ENCODE data around the gene AKAP6.
"Not testable (repeated sequence)": the region's sequence is repeated elsewhere in the genome, so short reads cannot be mapped to it uniquely, and the experiment has no call there.

AKAP6 gene

DNA sequence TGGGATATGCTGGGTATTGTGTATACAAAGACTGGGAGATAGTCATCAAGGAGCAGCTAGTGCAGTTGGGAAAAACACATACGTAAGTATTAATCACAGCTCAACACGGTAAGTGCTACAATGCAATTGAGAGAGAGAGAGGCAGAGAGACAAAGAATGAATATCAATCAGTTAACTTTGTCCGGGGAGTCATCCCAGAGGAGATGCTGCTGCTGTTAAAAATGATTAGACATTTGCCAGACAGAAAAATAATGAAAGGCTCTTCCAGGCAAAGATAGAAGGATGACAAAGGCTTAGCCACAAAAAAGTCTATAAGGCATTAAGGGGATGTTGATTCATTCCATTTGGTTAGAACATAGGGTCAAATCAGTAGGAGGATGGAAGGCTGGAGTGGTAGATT, 45.1 kb downstream of the AKAP6 start:
- DNase-seq, result no peak

DNA sequence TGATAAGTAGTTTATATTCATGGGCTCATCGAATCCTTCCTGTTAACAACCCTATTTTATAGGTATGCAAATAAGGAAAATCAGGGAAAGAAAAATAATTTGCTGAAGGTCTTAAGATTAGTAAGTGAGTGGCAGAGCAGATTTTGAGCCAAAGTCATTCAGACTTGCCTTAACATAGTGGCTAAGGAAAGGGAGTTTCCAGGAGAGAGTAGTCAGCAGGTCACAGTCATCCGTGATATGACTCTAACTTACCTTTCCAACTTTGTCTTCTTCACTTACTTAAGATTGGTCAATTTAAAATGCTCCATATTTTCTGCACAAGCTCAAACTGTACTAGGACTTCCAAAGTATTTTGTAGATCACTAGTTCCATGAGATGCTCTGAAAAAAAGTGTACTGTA, 46.6 kb downstream of the AKAP6 start:
- no peak for DNase-seq

DNA sequence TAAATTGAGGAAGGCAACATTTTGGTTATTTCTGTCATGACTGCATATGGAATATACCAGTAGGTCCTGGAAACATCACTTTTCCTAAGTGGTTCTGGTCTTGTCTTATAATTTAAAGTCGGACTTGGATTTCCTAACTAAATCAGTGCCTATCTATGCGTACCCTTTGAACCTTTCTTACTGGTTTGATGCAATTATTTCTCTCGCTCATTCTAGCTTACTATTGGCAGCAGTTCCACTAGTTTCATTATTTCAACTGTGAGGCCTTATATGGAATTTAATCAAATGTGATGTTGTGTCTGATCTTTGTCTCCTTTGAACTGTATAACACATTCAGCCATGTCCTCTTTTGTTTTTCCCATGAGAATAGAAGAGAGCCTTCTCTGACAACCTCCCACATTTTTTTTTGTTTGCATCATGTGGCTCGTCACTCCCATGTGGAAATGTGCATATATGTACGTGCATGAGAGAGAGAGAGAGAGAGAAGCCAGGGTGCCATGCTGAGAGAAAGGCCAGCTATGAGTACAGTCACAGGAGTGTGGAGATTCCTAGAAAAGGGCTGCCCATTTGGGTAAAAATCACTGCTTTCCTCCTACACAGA, 48.0 kb downstream of the AKAP6 start:
- DNase-seq, result no peak

DNA sequence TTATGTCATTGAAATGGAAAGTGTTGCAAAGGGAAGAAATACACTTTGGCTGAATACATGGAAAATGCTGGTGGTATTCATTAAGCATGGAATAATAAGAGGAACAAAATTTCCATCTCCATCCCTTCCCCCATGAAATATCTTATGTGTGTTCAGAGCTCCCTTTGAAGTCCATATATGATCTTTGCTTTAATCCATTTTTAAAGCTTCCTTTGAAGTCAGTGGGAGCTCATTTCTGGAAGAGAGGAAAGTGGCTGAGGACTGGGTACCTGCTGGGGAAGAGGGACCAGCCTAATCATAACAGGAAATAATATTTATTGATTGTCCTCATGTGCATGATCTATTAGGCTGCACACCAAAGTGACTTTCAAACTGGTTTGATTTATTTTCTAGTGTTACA, 49.2 kb downstream of the AKAP6 start:
- no peak for DNase-seq

DNA sequence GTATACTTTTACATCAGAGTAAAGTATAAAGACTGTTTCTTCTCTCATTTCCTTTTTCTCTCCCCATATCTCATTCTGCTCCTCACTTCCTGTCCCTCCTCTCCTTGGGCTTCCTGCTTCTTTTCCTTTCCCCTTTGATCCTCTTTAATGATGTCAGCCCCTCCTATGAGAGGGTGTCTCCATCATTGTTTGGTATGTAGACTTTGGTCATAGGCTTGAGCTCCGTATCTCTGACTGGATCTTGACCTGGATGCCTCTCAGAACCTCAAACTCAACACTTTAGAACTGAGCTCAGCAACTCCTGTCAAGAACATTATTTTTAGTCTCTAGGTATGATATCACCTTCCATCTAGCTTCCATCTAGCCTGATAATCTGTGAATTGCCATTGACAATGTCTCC, 50.3 kb downstream of the AKAP6 start:
- DNase-seq, result no peak

DNA sequence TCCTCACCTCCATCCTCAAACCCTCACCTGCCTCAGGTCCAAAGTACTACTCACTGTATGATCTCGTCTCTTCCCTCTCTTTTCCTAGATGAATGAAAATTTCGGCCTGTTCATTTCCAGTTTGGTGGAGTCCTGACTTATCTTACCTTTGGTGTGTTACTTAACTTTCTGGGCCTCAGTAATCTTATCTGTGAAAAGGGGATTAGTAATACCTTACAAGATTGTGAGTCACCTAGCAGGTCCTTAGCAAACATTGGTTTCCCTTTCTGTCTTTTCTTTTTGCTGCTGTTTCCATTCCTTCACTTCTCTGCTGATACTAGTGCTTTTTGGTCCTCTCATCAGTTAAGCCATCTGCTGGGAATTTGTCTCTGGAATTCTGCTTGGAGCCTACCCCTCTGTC, 52.8 kb downstream of the AKAP6 start:
- no peak for DNase-seq

DNA sequence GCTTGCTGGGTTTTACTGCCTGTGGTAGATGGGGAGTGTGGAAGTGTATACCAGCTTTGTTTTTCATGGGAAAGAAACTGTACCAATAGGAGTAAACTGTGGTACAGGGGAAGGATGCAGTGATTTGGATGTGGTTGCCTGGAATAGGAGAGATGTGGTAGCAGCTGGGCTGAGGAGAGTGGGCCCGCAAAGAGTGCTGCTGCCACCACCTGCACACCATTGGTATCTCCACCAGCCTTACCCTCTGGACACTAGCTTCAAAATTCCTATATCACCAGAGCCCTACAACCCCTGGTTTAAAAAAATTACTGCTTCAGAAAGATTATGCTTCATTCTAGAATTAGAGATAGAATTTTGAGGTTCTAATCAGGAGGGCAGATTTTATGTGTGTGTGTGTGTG, 53.6 kb downstream of the AKAP6 start:
- DNase-seq, result no peak

DNA sequence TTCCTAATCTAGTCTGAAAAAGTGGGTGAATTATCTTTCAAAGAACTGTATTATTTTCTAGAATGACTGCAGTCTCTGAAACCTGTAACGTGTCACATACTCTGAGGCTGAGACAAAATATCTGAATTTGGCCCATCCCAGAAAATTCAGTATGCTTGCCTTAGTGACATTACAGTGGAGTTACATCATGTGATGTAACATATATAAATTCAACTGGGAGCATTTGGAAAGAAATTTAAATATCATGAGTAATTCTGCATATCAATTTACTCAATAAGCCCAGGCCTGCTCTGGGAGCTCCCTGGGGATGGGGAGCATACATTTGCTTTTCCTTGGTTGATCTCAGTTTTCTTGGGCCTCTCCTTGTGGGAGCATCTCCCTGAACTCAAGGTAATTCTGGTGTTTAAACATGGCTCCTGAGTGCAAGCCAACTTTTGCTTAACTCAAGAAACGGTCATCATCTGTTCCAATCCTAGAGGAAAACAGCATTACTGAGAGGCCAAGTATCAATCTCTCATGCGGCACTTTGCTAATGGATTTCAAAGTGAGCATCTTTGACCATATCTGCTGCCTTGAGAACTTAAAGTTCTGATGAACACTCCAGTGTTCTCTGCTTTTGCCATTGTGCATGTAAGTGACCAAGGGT, 54.4 kb downstream of the AKAP6 start:
- no peak for DNase-seq

DNA sequence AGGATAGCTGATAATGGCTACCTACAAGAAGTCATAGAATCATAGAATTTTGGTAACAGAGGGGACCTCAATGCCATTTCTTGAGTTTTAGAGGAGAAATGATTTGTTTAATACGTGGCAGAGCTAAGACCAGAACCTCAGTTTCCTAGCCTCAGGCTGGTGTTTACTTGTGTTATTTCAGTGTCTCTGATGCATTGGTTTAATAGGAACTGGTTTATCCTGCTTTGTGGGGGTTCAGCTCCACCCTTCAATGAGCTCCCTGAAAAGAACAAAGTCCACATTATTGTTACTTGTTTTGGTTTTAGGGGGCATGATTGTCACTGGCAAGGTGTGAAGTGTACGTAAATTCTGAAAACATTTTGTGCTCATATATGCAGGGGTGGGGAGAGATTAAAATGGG, 55.4 kb downstream of the AKAP6 start:
- no peak for DNase-seq

DNA sequence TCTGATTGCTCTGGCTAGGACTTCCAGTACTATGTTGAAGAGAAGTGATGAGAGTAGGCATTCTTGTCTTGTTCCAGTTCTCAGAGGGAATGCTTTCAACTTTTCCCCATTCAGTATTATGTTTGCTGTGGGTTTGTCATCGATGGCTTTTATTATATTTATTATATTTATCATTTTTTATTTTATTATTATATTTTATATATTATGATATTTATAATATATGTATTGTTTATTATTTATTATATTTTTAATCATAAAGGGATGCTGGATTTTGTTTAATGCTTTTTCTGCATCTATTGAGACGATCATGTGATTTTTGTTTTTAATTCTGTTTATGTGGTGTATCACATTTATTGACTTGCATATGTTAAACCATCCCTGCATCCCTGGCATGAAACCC, 58.2 kb downstream of the AKAP6 start:
- not testable (repeated sequence) for DNase-seq

DNA sequence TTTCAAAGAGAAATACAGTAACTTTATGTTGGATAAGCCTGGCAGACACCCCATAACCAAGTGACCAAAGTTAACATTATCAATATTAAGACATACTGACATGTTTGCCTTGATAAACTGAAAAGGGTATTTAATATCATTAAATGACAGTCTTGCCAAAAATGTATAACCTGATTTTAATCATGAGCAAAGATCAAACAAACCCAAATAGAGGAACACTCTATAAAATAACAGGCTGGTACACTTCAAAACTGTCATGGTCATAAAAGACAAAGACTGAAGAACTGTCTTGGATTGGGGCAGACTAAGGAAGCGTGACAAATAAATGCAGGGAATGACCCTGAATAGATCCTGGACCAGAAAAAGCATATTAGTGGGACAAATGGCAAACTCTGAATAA, 64.0 kb downstream of the AKAP6 start:
- DNase-seq, result no peak

DNA sequence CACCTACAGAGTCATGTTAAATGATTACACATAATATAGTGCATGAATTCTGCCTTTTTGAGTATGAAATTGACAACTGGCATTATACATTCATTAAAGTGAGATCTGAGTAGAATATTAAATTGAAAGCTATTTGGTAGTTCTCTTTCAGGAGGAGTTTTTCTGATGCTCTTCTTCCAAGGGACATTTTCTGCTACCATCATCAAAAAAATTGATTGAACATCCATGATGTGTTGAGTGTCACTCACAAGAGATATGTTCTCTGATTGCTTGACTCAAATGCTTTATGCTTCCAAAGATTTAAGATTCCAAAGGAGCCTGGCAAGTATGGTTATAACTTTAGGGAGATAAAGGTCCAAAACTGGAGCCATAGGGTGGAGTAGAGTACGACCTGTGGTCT, 64.9 kb downstream of the AKAP6 start:
- DNase-seq, result no peak

DNA sequence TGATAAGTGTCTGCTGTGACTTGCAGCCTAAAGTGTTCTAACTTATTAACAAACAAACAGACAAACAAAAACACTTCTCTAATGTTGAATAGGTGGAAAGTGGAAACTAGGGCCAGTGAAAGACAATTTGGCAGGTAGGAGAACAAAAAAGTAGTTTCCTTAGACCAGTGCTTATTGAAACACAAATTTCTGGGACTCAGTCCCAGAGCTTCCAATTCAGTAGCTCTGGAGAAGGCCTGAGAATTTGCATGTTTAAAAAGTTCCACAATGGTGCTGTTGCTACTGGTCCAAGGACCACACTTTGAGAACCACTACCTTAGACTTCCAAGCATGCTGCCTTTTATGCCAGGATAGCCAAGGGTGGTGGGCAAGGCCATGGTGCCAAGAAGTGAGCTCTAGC, 67.8 kb downstream of the AKAP6 start:
- DNase-seq, result no peak

DNA sequence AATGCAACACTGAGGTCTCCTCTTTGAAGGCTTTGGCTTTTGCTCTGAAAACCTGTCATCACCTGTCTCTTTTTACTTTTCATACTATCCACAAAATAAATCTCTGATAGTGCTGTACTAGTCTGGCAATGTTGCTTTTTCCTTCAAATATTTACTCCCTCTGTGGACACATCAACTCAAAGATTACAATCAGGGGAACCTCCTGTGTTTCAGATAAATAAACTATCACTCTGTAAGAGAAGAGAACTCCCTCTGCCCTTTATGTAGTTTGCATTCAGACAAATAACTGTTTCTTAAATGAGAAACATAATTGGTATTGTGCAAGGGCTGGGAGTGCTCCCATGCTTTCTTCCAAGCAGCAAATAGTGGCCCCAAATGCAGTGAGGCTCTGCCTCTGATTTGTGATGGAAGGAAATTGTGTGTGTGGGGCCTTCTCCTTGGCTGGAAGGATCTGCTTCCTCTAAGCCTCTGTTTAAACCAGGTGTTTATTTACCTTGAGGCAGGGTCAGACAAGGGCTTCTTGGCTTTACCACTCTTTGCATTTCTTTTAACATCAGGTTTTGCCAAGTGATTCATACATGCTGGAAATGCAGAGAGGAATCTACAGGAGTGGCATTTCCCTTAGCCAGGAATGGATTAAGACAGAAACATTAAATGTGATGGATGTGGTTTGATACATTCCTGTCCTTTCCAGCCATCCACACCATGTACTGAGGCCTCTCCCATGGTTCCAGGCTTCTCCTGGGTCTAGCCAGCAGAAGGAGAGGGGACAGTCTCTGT, 69.0 kb downstream of the AKAP6 start:
- no peak for DNase-seq

DNA sequence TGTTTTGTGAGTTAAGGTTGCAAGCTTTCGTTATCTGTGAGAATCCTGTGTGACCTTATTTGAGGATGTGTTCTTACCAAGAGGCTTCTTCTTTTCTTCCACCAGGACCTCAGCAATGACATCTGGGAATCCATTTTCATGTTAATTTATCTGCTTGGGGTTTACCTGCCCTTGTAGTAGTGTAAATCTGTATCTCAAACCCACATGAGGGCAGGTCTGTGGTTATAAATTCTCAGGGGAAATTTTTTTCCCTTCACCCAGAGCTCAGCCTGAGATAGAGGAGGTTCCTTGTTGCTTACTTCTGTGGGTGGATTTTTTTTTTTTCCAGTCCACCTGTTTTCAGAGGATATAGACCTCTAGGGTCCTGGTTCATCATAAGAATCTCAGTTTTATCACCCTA, 70.8 kb downstream of the AKAP6 start:
- no peak for DNase-seq

DNA sequence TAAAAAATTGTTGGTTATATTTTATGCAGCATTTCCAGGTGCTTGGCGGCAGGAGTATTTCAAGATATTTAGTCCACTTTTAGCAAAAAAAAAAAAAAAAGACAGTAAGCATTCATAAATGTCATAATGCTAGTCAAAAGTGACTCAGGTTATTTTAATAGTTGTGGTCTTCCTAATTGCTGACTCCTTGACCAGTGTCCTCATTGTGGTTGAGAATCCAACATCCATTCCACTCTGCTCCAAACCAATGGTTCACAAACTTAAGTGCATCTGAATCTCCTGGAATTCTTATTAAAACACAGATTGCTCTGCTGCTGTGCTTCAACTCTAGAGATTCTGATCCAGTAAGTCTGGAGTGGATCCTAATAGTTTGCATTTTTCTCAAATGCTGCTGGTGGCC, 71.4 kb downstream of the AKAP6 start:
- no peak for DNase-seq

DNA sequence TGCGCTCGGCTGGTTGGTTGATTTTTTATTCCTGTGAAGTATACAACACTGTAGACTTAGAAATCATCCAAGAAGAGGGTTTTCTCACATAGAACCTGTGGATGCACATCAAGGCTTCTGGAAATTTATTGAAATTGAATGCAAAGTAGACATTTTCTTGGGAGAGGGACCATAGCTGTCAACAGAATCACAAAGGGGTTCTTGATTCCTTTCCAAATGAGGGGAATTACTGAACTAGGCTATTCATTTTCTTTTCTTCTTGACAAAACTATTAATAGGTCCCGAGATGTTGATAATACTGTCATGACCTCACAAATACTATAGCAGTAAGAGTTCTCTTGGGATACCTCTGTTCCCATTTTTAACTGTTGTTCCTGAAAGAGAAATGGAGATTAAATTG, 73.9 kb downstream of the AKAP6 start:
- DNase-seq, result no peak

DNA sequence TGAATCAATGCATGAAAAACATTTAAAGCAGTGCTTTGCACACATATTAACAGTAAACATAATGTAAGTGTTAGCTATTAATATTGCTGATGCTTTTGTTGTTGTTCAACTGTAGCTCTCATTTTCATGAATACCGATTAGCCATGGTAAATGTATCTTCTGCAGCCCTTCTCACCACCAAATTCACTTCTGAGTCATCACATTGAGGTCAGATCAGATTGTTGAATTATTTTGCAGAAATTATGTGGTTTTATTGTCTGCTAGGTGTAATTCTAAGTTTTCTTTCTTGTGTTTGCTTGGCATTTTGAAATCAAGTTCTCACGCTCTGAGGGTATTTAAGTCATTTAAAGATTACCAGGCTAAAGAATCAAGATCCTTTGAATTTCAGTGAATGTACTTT, 74.6 kb downstream of the AKAP6 start:
- DNase-seq, result no peak

DNA sequence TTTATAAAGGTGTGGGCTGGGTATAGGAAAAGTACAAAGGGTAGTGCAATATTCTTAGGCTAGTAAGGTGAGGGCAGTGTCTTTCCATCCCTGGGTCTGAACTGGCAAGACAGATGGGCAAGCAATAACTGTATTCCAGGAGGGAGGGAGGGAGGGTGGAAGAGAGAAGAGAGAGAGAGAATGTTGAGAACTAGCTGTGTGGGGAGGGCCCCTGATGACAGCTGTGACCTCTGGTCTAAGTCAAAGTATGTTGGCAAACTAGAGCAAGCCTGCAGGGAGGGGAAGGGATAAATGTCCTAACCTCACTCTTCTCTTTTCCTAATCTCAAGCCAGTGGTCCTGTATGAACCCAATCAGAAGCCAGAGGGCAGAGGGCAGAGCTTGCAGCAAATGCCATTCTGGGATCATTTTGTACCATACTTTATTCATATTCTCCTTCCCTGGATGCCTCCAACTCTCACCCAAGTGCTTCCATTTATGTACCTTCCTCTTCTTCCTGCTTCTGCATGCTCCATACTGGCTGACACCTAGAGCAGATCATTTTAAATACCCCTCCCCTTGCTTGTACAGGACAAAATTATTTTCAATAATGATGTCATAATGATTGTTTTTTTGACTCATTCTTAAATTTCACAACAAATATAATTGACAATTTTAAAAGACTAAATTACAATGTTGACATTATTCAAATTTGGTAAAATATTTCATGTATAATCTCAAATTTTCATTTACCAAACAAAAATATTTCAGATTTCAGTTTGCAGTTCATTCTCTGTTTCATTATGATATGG, 75.9 kb downstream of the AKAP6 start:
- DNase-seq, result no peak

DNA sequence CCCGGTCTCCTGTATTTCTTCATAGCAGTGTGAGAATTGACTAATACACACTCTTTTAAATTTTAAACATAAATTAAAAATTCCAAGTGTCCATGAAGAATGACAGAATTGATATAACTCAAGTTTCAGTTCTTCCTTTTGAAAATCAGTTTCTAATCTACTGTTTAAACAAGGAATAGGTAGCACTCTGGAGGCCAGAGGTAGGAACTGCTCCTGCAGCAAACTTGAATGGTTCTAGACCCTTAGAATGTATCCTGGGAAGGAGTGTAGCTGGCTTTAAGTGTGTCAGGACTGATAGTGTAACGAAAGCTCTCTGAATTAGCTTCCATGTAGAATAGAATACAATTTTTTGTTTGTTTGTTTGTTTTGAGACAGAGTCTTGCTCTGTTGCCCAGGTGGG, 76.8 kb downstream of the AKAP6 start:
- DNase-seq, result no peak

DNA sequence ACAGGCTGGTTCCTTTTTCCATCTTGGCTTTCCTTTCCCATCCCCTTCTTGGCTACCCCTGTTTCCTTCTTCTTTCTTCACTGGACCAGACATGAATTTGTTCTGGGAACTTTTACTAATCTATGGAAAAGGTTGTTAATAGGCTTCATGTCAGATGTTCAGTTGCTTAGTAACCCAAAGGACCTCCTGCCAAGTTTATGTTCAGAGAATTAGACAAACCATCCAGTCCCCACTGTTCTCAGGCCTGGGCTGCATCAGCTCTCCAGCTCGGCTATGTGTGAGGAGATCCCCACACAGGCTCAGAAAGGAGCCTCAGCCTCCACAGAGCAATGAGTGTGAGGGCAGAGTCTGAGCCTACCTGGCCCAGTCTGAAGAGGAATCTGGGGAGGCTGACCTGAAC, 78.0 kb downstream of the AKAP6 start:
- no peak for DNase-seq

DNA sequence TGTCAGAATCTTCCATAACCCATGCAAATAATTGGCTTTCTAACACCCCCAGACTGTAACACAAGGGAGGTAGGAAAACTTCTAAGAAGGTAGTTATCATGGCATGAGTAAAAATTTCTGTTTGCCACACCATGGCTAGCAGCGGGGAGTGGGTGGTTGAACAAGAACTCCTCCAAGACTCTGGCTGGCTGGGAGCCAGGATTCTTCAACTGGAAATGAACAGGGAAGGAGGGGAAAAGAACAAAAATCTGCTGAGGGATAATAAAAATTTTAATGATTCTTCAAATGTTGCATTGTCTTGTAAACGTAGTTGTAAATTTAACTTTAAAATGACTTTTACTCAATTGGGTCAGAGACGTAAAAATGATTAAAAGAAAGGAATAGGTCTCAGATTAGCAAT, 78.9 kb downstream of the AKAP6 start:
- no peak for DNase-seq

DNA sequence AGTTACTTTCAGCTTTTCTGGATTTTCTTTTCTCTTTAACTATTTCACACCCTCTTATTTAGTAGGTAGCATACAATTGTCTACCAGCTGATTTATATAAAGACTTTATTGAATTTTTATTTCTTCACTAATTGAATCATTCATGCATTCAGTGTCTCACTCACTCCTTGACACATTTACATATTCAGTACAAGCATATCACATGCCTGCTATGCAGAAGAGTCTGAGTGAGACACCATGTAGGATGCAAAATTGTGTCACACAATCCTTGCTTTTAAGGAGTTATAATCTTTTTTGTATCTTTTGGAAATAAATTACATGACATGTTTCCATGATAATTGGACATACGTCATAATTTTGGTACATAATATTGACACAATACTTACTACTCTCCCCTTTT, 83.0 kb downstream of the AKAP6 start:
- no peak for DNase-seq

DNA sequence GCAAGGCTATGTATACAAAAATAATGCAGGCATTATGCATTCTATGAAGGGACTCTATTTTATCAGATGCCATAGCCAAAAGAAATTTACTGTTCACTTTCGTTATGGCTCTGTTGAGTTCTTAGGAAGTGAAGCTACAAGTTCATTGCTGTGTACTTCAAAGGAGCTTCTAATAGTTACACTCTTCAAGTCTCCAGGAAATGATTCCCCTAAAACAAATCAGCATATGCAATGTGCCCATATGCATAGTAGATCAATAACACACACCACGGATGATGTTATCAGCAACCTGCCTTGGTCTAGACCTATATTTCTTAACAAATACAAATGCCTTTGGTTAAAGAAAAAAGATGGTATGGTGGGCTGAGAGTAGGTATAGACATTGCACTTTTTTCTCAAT, 83.4 kb downstream of the AKAP6 start:
- no peak for DNase-seq
